ENCODE measurements around the gene N4BP2L1. TPM values are rescaled to one million over a fixed set of nuclear protein-coding genes. Genes with fewer than 3 reads are reported as not detected.

Gene N4BP2L1
- total and polyA plus RNA-seq, 2 of the 8 experiments (the other 6 are each of a cell fraction or from before 2014, with no cell fraction given), result 1.3 to 3.1 TPM

DNA sequence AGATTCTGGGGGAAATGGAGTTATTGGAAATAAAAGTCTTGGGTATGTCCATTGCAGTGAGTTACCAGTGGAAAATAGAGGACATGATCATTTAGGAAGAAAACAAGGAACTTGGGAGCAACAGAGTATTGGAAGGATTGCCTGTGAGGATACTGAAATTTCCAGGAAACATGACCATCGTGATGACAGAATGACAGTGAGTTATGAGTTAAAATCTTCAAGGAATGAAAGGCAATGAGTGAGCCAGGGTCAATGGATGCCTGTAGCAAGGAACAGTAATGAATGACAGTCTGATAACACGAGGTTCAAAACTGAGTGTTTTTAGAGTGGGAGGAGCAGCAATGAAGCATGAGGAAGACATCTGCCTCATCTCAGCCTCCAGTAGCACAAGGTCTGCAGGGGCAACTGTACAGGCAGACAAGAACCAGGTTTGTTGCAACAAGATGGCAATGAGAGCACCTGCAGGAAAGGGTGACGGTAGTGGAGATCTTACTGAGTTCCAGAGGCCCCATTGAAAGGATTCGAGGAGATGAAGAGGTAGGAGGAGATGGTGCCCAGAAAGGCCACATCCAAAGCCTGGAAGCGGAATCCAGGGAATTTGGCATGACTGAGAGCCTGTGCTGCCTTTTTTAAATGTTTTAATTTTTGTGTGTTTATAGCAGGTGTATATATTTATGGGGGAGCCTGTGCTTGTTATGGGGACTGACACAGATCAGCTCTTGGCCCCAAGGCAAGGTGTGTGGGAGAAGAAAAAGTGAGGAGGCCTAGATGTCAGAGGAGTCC is 43.9 kb downstream of the N4BP2L1 start (continued):
- TF ChIP-seq GABPA (IDR thresholded peaks at IDR 0.05; ENCODE audit: borderline replicate concordance, insufficient read depth, low read length) (no peak), CTBP2 (IDR thresholded peaks at IDR 0.05; ENCODE audit: borderline replicate concordance, insufficient read depth, insufficient read length, low read length) (no peak), POLR2A (IDR thresholded peaks at IDR 0.05; ENCODE audit: control extremely low read depth in 1 of 2, low read depth in 2 of 2, low read length in 2 of 2) (no peak), SAP30 (IDR thresholded peaks at IDR 0.05; ENCODE audit: insufficient read depth, insufficient replicate concordance, low read length) (no peak)
- TF ChIP-seq, protein P1, sequence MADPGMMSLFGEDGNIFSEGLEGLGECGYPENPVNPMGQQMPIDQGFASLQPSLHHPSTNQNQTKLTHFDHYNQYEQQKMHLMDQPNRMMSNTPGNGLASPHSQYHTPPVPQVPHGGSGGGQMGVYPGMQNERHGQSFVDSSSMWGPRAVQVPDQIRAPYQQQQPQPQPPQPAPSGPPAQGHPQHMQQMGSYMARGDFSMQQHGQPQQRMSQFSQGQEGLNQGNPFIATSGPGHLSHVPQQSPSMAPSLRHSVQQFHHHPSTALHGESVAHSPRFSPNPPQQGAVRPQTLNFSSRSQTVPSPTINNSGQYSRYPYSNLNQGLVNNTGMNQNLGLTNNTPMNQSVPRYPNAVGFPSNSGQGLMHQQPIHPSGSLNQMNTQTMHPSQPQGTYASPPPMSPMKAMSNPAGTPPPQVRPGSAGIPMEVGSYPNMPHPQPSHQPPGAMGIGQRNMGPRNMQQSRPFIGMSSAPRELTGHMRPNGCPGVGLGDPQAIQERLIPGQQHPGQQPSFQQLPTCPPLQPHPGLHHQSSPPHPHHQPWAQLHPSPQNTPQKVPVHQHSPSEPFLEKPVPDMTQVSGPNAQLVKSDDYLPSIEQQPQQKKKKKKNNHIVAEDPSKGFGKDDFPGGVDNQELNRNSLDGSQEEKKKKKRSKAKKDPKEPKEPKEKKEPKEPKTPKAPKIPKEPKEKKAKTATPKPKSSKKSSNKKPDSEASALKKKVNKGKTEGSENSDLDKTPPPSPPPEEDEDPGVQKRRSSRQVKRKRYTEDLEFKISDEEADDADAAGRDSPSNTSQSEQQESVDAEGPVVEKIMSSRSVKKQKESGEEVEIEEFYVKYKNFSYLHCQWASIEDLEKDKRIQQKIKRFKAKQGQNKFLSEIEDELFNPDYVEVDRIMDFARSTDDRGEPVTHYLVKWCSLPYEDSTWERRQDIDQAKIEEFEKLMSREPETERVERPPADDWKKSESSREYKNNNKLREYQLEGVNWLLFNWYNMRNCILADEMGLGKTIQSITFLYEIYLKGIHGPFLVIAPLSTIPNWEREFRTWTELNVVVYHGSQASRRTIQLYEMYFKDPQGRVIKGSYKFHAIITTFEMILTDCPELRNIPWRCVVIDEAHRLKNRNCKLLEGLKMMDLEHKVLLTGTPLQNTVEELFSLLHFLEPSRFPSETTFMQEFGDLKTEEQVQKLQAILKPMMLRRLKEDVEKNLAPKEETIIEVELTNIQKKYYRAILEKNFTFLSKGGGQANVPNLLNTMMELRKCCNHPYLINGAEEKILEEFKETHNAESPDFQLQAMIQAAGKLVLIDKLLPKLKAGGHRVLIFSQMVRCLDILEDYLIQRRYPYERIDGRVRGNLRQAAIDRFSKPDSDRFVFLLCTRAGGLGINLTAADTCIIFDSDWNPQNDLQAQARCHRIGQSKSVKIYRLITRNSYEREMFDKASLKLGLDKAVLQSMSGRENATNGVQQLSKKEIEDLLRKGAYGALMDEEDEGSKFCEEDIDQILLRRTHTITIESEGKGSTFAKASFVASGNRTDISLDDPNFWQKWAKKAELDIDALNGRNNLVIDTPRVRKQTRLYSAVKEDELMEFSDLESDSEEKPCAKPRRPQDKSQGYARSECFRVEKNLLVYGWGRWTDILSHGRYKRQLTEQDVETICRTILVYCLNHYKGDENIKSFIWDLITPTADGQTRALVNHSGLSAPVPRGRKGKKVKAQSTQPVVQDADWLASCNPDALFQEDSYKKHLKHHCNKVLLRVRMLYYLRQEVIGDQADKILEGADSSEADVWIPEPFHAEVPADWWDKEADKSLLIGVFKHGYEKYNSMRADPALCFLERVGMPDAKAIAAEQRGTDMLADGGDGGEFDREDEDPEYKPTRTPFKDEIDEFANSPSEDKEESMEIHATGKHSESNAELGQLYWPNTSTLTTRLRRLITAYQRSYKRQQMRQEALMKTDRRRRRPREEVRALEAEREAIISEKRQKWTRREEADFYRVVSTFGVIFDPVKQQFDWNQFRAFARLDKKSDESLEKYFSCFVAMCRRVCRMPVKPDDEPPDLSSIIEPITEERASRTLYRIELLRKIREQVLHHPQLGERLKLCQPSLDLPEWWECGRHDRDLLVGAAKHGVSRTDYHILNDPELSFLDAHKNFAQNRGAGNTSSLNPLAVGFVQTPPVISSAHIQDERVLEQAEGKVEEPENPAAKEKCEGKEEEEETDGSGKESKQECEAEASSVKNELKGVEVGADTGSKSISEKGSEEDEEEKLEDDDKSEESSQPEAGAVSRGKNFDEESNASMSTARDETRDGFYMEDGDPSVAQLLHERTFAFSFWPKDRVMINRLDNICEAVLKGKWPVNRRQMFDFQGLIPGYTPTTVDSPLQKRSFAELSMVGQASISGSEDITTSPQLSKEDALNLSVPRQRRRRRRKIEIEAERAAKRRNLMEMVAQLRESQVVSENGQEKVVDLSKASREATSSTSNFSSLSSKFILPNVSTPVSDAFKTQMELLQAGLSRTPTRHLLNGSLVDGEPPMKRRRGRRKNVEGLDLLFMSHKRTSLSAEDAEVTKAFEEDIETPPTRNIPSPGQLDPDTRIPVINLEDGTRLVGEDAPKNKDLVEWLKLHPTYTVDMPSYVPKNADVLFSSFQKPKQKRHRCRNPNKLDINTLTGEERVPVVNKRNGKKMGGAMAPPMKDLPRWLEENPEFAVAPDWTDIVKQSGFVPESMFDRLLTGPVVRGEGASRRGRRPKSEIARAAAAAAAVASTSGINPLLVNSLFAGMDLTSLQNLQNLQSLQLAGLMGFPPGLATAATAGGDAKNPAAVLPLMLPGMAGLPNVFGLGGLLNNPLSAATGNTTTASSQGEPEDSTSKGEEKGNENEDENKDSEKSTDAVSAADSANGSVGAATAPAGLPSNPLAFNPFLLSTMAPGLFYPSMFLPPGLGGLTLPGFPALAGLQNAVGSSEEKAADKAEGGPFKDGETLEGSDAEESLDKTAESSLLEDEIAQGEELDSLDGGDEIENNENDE (IDR thresholded peaks at IDR 0.05; ENCODE audit: insufficient replicate concordance, low read length), result no peak

Measured in H1 (cell line).